GM12874 (cell line): Measurements from ENCODE around the gene IDH3A.
A peak's percentile ranks its signal among the peaks of the same experiment; 100 is the strongest.

Experiments used
- CTCF ChIP-seq: IDR thresholded peaks from 2 replicates; pipeline ENCODE4 v1.5.1; 2011; ENCODE audit warnings: low read depth, mild to moderate bottlenecking, control low read depth, low read length, moderate library complexity; ENCODE audit not compliant: insufficient read depth

The IDH3A gene

GRCh38 chr15:78129751-78130287, 19.3 kb upstream of the IDH3A start:
- no peak for TF ChIP-seq CTCF

DNA sequence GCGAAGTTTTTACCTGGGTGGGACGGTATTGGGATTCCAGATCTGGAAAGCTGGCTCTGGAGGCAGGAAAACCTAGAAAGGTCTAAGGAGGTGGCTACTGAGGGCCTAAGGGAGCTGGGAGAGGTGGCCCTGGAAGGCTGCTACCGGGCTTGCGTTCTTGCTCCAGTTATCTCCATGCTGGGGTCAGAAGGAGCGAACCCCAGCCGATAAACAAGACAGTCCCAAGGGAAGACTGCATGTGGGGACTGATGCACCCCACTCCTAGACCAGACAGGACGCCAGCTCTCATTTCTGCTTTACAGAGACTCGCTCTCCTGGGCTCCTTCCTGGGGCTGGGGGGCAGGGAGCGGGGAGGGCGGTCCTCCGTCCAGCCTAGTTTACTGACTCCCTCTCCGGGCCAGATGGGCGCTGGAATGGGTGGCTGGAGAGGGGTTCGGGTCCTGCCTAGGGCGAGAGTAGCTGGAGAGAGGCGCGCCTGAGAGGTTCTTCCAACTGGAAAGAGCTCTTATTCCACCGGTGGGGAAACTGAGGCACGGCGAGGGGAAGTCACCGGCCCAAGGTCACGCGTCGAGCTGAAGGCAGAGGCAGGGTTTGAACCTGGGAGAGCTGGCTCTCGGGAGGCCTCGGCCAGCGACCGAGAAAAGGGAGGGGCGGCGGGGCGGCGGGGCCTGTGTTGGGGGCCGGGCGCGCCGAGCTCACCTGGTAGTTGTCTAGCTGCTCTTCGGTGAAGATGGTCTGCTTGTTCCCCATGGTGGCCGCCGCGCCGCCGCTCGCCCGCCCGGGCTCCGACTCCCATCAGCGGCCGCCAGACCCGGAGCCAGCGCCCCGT, 18.5 kb upstream of the IDH3A start:
- no peak for TF ChIP-seq CTCF

DNA sequence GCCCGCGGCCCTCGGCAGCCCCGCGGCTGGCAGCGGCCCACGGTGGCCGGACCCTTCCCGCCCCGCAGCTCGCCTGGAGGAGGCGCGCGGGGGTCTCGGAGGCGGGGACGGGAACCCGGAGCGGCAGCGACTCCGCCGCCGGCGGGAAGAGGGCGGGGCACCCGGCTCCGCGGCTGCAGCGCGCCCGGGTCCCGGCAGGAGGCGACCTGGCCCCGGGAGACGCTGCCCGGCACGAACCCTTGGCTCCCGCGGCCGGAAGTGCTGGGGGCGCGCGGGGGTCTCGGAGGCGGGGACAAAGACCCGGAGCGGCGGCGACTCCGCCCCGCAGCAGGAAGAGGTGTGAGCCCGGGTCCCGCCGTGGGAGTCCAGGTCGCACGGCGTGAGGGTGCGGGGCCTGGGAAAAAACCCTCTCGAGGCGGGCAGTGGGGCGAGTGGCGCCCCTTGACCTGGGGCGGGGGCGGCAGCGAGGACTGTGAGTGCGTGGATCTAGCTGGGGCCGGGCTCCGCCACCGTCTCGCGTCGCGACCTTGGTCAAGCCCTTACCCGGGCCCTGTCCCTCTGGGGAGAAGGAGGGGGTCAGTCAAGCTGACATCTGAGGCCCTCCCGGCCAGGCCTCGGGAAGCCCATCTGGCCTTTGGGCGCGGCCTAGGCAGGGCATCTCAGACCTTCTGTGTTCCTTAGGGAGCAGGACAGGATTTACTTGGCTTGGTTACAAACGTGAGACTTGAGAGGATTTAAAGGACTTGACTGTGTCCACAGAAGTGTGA, 17.7 kb upstream of the IDH3A start, which contains the start of gene CIB2:
TSS of gene CIB2 (minus strand) at position 151 of the 767 bp plus-strand sequence. CDS start 230 bp downstream, outside the sequence.
- peak; percentile 88 for TF ChIP-seq CTCF

GRCh38 chr15:78133801-78134200, 15.4 kb upstream of the IDH3A start:
- no peak for TF ChIP-seq CTCF

DNA sequence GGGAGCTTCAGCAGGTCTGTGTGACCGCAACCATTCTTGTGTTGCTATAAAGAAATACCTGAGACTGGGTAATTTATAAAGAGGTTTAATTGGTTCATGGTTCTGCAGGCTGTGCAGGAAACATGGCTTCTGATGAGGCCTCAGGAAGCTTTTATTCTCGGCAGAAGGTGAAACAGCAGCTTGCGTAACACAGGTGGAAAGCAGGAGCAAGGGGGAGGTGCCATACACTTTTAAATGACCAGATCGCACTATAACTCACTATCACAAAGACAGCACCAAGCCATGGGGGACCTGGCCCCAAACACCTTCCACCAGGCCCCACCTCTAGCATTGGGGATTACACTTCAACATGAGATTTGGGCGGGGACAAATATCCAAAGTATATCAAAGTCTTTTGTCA, 9.6 kb upstream of the IDH3A start:
- TF ChIP-seq CTCF = no peak

DNA sequence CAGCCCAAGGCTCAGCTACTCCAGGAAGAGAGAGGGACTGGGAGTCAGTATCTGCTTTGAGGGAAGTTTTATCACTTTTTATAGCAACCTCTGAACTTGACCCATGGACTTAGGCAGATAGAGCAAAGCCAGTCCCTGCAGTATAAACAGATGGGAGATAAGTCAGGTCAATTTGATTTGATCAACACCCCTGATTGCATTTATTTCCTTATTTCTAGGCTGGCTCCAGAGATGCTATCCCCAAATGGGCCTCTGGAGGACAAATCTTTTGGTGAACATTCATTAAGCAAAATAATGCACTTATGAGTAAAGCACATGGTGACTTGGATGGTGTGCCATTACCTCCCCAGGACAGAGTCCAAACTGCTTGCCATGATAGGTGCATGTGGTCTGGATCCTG, 8.9 kb upstream of the IDH3A start:
- TF ChIP-seq CTCF = no peak

DNA sequence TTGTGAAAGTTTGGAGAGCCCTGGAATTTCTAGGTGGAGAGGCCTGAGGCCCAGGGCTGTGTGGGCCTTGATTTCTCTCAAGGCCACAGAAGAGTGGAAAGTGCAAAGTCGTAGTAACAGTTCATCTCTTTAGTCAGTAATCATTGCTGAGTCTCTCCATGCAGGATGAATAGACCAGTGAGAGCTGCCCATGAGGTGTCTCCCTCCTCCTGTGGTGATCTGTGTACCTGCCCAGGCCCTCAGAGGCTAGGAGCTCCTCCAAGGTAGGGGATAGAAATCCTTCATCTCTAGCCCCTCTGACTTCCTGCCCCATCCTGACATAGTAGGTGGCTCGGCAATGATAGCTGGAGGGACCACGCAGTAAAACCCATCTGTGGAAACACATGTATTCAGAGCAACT, 6.8 kb upstream of the IDH3A start:
- no peak for TF ChIP-seq CTCF
